ES-I3 (cell line): ENCODE measurements around the gene TUB.
A peak's percentile ranks its signal among the peaks of the same experiment; 100 is the strongest.

ENCODE experiments used
- H3K36me3 ChIP-seq: 2 replicates; pipeline ENCODE4 v1.6.1; 2013; ENCODE audit warnings: mild to moderate bottlenecking, low read length, control low read depth, moderate library complexity; ENCODE audit not compliant: insufficient read depth
- H3K4me1 ChIP-seq: 2 replicates; pipeline ENCODE4 v1.6.1; 2013; ENCODE audit warnings: mild to moderate bottlenecking, control low read depth, low read length; ENCODE audit not compliant: insufficient read depth
- H3K9ac ChIP-seq: 2 replicates; pipeline ENCODE4 v1.6.1; 2013; ENCODE audit warnings: low read depth, mild to moderate bottlenecking, low read length, moderate library complexity
- H3K9me3 ChIP-seq: 2 replicates; pipeline ENCODE4 v1.6.1; 2013; ENCODE audit warnings: mild to moderate bottlenecking, low read length, moderate library complexity; ENCODE audit not compliant: control insufficient read depth, insufficient read depth

The TUB gene

GRCh38 chr11:8069771-8070170 is 11.2 kb upstream of the TUB start:
- Histone ChIP-seq H3K4me1 (peaks cover 6% of the 10 kb centered on the region), H3K9me3 (no peaks in the 10 kb centered on the region), H3K36me3 (no peaks in the 10 kb centered on the region), H3K9ac (no peak overlapping the region)

- H3K9me3 ChIP-seq: no peaks in the 10 kb centered on the region
- no peak overlapping the region for H3K9ac ChIP-seq
- no peaks in the 10 kb centered on the region for H3K36me3 ChIP-seq
- H3K4me1 ChIP-seq: peaks cover 6% of the 10 kb centered on the region
These were observed 10.4 kb upstream of the TUB start for GRCh38 chr11:8070417-8071115.

DNA sequence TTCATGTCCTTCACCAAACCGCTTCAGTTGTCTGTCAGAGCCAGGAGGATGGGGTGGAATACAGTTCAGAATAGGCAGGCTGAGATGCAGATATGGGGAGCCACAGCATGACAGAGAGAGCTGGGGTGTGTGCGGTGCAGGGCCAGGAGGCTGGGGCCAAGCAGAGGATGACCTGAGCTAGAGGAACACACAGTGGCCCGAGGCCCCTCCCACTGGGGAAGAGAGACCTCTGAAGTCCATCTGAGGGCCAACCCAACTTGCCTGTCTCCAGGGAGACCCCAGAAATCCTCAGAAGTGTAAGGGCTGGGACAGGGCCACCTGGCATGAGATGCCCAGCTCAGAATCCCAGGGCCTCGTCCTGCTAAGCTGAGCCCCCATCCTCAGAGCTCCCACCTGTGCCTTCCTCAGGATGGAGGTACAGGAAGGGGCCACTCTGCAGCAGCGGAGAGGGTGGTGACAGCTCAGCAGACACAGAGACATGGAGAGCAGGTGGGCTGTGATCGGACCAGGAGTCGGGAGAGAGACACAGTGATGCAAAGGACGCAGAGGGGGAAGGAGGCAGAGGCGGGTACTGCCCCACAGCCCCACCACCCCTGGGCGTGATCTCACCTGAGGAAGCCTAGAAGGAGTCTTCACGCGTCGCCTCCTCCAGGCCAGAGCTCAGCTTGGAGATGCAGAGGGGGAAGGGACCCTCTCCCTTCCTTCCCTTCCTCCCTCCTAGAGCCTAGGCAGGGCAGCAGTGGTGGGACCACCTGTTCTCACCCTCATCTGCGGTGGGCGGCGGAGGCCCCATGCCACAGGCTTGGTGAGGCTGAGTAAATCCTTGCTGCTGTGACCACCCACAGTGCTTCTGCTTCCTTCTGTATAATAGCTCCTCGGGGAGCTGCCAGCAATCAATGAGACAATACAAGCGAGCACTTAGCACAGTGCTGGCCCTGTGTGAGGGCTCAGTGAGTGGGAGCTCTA is 9.1 kb upstream of the TUB start:
- Histone ChIP-seq H3K9me3 (no peaks in the 10 kb centered on the region), H3K4me1 (peaks cover 6% of the 10 kb centered on the region), H3K9ac (no peak overlapping the region), H3K36me3 (no peaks in the 10 kb centered on the region)

GRCh38 chr11:8075119-8075726 is 5.8 kb upstream of the TUB start:
- Histone ChIP-seq H3K36me3 (no peaks in the 10 kb centered on the region), H3K4me1 (peaks cover 6% of the 10 kb centered on the region), H3K9ac (no peak overlapping the region), H3K9me3 (no peaks in the 10 kb centered on the region)

GRCh38 chr11:8079111-8079675 is 1.8 kb upstream of the TUB start:
- Histone ChIP-seq H3K9ac (no peak overlapping the region), H3K4me1 (peaks cover 15% of the 10 kb centered on the region), H3K36me3 (no peaks in the 10 kb centered on the region), H3K9me3 (no peaks in the 10 kb centered on the region)

DNA sequence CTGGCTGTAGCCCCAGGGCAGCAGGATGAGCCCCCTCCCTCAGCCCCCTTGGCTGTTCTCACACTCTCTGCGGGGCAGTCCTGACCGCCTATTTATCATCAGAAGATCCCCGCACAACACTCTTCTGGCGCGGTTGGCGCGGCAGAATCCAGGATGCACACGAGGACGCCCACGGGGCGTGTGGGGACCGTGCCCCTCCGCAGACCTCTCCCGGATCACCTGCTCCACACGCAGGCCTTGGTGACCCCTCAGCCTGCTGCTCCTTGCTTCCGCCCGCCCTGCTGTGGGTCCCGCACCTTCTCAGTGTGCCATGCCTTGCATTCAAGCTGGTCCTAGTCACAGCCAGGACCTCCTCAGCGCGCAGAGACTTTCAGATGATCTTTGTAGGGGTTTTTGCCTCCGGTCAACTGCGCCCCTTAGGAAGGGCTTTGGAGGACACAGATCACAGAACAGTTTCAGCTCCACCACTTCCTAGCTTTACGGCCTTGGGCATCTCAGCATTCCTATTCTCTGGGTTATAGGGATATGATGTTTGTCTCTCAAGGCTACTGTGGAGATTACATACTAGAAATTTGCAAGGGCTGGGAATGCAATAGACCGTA is 841 bp upstream of the TUB start:
- peaks cover 23% of the 10 kb centered on the region for H3K4me1 ChIP-seq
- H3K36me3 ChIP-seq: no peaks in the 10 kb centered on the region
- no peaks in the 10 kb centered on the region for H3K9me3 ChIP-seq
- H3K9ac ChIP-seq: peak overlapping the region; percentile 58; the same call in 1 of the 2 replicates

DNA sequence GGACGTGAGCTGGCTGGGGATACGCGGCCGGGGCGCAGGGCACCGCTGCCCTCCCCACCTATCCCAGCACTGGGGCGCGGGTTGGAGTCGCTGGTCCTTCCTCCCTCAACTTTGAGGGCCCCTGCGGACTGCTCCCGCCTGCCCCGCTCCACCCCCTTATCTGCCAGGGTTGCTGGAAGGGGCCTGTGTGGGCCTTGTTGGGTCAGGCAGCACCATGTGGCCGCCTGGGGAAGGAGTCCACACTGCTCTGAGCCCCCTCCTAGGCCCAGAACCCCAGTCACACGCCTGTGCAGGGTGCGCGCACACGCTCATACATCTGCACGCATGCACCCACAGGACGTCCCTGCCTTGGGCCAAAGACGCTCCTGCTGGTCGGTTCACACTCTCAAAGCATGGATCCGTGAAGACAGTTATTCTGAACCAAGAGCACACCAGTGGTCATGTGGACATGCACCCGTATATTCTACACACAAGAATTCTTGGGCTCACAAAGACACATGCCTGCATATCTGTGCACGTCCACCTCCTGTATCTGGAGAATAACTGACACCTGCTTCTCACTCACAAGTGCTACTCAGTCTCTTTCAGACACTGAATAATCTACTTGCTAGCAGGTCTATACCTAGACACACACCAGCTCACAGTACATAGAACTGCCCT is 710 bp downstream of the TUB start:
- no peaks in the 10 kb centered on the region for H3K9me3 ChIP-seq
- peaks cover 30% of the 10 kb centered on the region for H3K4me1 ChIP-seq
- peak overlapping the region; percentile 65 for H3K9ac ChIP-seq
- H3K36me3 ChIP-seq: no peaks in the 10 kb centered on the region

DNA sequence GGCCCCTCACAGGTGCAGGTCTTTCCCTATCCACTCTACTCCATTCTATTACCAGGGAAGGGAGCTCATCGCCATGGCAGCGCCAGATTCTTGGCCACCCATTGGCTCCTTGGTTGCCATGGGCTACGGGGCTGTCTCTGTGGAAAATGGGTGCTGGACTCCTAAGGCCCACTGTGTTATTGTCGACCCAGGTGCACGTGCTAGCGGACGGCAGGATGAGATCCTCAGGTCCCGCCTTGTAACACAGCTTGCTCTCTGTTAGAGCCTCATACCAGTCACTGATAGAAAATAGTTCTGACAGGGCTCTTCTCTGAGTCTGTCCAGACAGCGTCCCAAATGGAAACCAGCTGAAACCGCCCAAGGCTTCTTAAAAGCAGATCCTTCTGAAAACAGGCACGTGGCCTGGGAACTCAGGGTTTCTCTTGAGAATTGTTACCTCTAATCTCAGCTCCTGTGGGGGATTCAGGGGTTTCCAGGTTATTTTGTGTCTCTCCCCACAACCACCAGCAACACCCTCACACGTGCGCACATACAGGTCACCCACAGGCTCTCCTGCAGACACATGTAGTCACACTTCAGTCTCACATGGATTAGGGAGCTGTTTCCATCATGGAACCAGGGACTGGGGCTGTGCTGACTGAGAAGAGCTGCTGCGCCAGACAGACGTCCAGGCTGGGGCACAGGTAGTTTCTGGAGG is 1.5 kb downstream of the TUB start:
- Histone ChIP-seq H3K36me3 (no peaks in the 10 kb centered on the region), H3K4me1 (peaks cover 35% of the 10 kb centered on the region), H3K9me3 (no peaks in the 10 kb centered on the region), H3K9ac (no peak overlapping the region)

- peaks cover 35% of the 10 kb centered on the region for H3K4me1 ChIP-seq
These were observed 2.0 kb downstream of the TUB start for GRCh38 chr11:8083088-8083395.

DNA sequence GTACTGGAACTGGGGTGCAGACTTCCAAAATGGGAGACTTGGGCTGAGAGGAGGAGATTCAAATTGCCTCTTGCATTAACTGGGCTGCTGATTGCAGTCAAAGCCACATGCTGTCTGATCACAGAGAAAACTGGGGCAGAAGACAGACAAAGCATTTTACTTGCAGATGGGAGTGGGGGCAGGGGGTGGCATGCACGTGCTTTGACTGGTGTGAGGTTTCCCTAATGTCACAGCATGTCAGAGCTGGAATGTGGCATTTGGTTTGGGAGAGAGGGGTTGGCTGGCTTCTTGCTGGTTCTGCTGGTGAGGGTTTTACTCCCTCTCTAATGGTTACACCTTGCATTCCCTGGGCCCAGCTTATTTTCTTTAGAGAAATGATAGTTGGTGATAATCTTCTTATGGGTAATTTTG is 2.9 kb downstream of the TUB start:
- Histone ChIP-seq H3K9ac (no peak overlapping the region), H3K9me3 (no peaks in the 10 kb centered on the region), H3K36me3 (no peaks in the 10 kb centered on the region), H3K4me1 (peaks cover 35% of the 10 kb centered on the region)

More at GRCh38 chr11:8083088-8083395, 2.0 kb downstream of the TUB start:
- no peaks in the 10 kb centered on the region for H3K36me3 ChIP-seq
- H3K9ac ChIP-seq: no peak overlapping the region
- no peaks in the 10 kb centered on the region for H3K9me3 ChIP-seq

GRCh38 chr11:8084352-8084751 is 3.3 kb downstream of the TUB start:
- no peaks in the 10 kb centered on the region for H3K9me3 ChIP-seq
- no peaks in the 10 kb centered on the region for H3K36me3 ChIP-seq
- H3K4me1 ChIP-seq: peaks cover 35% of the 10 kb centered on the region
- H3K9ac ChIP-seq: no peak overlapping the region

GRCh38 chr11:8085011-8085645 is 4.1 kb downstream of the TUB start:
- no peak overlapping the region for H3K9ac ChIP-seq
- peaks cover 35% of the 10 kb centered on the region for H3K4me1 ChIP-seq
- H3K36me3 ChIP-seq: no peaks in the 10 kb centered on the region
- H3K9me3 ChIP-seq: no peaks in the 10 kb centered on the region

- H3K36me3 ChIP-seq: no peaks in the 10 kb centered on the region
- no peaks in the 10 kb centered on the region for H3K9me3 ChIP-seq
- H3K4me1 ChIP-seq: peaks cover 35% of the 10 kb centered on the region
- no peak overlapping the region for H3K9ac ChIP-seq
These were observed 5.0 kb downstream of the TUB start for GRCh38 chr11:8086001-8086479.
